HG03139 (cell line): ENCODE results near the gene ATP2C1.
"Not testable (repeated sequence)": the region's sequence is repeated elsewhere in the genome, so short reads cannot be mapped to it uniquely, and the experiment has no call there.

Experiments used
- ATAC-seq: cut with Tn5 transposase; IDR thresholded peaks from one replicate; pipeline ENCODE4 v1.9.1; 2021; ENCODE audit not compliant: unreplicated experiment

Gene ATP2C1, protein sequence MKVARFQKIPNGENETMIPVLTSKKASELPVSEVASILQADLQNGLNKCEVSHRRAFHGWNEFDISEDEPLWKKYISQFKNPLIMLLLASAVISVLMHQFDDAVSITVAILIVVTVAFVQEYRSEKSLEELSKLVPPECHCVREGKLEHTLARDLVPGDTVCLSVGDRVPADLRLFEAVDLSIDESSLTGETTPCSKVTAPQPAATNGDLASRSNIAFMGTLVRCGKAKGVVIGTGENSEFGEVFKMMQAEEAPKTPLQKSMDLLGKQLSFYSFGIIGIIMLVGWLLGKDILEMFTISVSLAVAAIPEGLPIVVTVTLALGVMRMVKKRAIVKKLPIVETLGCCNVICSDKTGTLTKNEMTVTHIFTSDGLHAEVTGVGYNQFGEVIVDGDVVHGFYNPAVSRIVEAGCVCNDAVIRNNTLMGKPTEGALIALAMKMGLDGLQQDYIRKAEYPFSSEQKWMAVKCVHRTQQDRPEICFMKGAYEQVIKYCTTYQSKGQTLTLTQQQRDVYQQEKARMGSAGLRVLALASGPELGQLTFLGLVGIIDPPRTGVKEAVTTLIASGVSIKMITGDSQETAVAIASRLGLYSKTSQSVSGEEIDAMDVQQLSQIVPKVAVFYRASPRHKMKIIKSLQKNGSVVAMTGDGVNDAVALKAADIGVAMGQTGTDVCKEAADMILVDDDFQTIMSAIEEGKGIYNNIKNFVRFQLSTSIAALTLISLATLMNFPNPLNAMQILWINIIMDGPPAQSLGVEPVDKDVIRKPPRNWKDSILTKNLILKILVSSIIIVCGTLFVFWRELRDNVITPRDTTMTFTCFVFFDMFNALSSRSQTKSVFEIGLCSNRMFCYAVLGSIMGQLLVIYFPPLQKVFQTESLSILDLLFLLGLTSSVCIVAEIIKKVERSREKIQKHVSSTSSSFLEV

DNA sequence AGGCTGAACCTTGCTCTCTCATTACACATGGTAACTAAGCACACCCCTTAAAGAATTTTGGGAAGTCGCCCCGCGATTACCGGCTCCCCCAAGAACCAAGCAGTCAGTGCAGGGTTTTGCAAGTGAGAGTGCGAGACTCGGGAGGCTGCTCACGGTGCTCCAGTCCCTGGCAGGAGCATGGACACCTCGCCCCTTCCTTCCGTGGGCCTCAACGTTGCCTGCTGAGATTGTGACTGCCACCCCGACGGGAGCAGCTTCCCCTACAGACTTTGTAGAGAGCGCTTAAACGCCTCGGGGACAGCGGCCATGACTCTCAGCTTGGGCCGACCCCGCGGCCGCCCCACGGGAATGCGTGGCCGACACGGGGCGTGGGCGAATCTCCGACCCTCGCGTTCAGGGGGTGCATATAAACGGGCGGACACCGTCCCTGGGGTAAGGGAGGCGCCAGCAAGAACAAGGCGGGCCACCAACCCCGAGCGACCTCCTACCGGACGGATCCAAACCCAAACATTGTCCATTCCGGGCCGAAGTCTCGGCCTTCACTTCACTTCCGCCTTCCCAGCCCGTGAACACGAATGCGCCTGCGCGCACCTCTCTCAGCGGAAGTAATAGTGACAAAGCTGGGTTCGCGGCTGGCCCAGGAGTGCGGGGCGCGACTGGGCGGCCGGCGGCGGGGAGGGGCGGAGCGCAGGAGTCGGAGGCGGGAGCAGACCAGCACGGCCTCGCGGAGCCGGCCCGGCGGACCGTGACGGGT is at the start of gene ATP2C1:
TSS of gene ATP2C1 (plus strand) at position 709 of the 754 bp plus-strand sequence. CDS start 686 bp downstream, outside the sequence.
- peak; percentile 87 for ATAC-seq

DNA sequence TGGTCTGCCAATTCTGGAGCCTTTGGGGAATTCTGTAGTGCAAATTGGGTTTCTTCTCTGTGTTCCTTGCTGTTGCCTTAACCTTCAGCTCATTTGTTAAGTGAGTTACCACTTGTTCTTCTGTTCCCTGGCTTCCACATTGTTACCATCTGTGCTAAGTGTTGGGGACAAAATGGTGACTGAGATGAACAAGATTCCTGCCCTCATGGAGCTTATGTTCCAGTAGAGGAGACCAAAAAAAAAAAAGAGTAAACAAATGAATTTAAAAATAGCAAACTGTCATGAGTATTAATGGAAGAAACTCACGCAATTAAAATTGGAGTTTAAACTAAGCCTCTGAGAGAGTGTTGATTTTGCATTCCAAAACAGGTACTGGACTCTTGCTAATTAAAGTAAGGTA is 49.4 kb upstream of the ATP2C1 start:
- ATAC-seq, result no peak

DNA sequence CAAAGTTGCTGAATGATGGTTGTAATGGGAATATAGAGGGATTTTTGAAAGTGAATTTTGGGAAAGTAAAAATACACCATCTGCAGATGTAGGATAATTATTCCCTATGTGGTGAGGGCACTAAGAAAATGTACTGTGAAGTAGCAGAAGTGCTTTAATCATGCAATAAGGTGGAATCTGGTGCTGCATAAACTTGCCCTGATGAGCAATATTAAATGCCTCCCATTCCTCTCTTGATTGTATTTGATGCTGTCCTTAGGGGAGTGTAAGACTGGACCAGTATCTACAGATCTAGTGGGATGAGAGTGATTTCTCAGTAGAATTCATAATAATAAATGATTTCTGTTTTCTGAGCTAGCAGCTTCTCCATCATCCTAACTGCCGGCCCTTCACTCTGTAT is 47.7 kb upstream of the ATP2C1 start:
- ATAC-seq, result no peak

DNA sequence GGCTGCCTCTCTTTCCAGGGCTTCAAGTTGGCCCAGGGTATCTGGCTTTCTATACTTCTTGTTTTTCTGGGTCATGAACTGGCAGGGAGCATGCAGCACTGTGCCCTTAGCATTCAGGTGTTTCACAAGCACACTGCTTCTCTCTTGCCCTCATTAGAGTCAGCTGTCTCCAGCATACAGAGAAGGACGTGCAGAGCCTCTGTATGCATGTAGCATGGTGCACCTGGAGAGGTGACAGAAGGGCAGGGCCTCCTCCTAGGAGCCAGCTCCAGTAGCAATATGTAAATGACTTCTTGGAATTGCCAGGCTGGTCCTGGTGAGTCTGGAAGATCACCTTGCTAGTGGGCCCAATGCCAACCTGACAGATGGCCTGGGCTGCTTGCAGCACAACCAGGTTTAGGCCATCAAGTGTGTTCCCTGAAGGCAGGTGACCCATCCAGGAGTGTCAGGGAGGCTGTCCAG is 44.8 kb upstream of the ATP2C1 start:
- ATAC-seq, result no peak

DNA sequence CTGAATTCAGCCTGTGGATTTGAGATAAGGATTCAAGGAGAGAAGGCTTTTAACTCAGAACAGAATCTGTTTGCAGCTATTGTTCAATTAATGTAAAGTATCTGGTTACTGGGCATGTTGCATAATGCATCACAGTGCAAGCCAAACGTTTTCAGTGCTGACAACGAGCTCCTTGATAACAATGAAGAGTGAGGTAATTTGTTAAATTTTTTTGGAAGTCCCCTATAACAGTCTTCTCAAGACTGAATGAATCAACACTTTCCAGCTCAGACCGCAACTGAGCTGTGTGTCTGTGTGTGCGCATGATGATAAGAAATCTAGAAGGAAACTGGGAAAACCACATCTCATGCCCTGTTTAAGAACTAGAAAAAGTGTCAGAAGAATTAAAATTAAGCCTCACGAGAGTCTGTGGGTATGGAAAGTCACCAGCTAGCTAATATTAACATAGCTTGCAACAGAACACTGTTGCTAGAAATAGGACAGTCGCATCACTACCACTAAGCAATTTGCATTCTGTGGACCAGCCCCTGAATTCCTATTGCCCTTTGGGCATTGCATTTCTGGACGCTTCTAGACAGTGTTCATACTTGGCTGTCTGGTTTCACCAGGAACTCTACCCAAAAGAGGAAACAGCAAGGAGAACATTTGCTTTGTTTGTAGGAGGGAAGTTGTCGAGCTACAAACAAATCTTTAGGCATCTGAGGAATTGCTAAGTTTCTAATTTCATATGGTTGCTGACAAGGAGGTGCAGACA is 43.7 kb upstream of the ATP2C1 start:
- peak; percentile 45 for ATAC-seq

DNA sequence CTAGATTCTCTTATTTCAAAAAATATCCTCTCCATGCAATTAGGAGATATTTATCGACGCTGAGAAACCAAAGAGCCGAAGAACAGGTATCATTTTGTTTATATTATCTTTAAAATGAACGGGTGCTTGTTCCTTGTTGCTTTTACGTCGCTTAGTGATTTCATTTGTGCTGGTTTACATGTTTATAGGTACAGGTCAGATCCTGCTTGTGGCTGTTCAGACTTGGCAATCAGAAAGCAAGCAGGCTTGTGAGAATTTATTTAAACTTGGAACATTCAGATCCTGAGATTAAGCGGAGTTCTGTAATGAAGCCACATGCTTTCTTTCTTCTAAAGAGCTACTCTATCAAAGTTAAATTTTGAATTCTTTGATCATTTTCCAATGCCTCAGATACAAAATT is 43.0 kb upstream of the ATP2C1 start:
- no peak for ATAC-seq

DNA sequence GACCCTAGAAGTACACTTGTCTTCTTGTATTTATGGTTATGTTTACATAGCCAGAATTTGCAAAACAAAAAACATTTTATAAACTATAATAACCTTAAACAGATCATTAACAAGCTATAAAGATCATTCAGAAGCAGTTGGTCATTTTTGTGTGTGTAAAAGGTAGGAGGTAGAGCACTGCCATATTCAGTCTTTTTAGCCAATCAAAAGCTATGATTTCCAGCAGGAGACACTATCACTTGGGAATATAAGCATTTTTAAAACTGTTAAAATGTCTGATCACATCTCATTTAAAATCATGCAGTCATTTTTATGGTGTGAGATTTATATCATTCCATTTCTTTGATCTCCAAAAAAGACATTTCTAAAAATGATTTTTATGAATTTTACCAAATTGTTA is 42.6 kb upstream of the ATP2C1 start:
- ATAC-seq, result no peak

DNA sequence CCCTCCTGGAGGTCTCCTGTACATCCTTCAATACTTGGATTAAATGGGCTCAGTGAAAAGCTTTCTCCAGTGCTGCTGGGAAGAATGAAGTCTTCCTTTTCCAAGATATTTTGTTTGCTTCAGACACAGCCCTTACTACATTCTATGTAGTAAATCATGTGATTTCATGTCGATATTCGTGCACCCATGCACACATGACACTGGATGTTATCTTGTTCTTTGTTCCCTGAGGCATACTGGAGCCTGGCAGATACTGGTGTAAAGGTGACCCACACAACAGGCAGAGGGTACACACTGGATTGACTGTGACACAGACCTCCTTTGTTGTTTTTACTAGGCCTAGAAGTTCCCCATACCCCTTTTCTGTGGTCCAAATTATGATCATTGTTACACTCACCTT is 40.3 kb upstream of the ATP2C1 start:
- no peak for ATAC-seq

DNA sequence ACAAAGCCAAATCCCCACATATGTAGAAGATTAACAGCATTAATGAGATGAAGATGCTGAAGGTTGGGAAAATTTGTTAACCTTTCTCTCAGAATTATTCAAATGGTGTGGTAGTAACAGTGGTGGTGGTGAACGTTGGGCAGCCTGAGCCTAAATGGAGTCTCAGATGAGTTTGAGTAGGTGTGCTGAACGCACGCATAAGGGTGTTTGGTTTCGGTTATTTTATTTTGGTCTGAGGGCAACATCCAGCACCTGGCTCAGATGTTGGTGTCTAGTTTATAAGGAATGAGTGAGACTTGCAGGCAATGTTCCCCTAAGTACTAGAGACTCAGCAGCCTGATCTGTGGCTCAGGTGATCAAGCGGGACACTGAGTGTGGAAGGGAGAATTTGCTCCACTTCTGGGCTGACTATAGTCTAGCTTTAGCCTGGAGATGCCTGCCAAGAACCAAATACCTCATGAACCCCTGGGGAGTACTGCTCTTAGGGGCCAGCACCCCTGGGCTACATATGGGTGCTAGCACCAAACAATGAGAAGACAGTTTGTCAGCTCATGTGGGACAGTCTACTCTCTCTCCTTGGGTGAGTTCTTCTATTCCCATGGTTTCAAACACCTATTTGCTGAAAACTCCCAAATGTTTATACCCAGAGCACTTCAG is 39.5 kb upstream of the ATP2C1 start:
- peak; percentile 44 for ATAC-seq

DNA sequence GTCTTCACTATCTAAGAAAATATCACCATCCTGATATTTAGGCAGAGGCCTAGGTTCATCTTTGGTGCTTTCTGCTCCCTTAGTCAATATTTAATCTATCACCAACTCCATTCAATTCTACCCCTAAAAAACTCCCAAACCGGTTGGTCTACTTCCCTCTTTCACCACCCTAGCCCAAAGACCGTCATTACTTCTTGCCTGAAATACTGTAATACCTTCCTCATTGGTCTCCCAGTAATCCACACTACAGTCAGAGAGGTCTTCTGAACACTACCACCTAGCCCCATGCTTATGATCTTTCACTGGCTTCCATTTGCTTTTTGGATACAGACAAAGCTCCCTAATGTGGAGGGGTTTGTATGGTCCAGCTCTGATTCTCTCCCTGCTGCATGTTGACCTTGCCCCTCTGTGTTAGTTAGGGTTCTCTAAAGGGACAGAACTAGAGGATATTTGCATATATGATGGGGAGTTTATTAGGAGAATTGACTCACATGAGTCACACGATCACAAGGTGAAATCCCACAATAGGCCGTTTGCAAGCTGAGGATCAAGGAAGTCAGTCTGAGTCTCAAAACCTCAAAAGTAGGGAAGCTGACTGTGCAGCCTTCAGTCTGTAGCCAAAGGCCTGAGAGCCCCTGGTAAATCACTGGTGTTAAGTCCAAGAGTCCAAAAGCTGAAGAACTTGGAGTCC is 36.4 kb upstream of the ATP2C1 start:
- no peak for ATAC-seq

DNA sequence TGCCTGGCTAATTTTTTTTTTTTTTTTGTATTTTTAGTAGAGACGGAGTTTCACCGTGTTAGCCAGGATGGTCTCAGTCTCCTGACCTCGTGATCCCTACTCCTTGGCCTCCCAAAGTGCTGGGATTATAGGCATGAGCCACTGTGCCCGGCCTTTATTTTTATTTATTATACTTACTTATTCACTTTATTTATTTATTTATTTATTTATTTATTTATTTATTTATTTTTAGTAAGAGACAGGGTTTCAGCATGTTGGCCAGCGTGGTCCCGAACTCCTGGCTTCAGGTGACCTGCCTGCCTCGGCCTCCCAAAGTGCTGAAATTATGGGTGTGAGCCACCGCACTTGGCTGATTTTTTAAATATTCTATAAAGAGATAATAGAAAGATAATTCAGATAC is 31.8 kb upstream of the ATP2C1 start:
- ATAC-seq, result not testable (repeated sequence)

DNA sequence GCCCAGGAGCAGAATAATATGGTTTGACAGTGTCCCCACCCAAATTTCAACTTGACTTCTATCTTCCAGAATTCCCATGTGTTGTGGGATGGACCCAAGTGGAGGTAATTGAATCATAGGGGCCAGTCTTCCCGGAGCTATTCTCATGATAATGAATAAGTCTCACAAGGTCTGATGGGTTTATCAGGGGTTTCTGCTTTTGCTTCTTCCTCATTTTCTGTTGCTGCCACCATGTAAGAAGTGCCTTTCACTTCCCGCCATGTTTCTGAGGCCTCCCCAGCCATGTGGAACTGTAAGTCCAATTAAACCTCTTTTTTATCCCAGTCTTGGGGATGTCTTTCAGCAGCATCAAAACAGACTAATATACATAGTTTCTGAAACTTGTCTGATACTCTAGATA is 28.4 kb upstream of the ATP2C1 start:
- no peak for ATAC-seq

DNA sequence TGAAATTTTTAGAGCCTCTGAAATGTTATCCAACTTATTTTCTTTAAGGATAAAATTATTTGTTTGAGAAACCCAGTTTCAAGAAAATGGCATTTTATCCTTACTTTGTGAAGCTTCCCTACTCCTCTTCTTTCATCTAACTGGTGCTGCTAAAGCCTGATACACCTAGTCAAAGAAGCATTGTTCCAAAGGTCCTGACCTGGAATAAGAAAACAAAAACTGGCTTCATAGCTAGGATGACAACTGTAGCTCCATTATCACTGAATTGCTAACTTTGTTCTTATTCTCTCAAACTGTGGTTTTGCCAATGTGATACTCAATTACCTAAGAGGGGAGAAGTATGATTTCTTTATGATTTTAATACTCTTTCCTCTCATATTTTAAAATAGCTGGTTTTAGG is 27.6 kb upstream of the ATP2C1 start:
- no peak for ATAC-seq

DNA sequence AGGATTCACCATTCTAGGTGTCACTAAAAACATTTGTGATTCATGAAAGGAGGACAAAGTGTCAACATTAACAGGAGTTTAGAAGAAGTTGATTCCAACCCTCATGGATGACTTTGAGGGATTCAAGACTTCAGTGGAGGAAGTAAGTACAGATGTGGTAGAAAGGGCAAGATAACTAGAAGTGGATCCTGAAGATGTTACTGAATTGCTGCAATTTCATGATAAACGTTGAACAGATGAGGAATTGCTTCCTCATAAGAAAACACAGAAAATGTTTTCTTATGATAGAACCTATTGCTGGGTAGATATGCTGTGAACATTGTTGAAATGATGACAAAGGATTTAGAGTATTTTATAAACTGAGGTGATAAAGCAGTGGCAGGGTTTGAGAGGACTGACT is 23.5 kb upstream of the ATP2C1 start:
- no peak for ATAC-seq

DNA sequence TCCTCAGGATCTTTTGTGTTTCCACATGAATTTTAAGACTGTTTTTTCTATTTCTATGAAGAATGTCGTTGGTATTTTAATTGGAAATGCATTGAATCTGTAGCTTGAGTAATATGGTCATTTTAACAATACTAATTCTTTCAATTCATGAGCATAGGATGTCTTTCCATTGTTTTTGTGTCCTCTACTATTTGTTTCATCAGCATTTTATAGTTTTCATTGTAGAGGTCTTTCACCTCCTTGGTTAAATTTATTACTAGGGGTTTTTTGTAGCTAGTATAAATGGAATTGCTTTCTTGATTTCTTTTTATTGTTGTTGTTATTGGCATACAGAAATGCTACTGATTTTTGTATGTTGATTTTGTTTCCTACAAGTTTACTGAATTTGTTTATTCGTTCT is 17.3 kb upstream of the ATP2C1 start:
- ATAC-seq, result no peak

DNA sequence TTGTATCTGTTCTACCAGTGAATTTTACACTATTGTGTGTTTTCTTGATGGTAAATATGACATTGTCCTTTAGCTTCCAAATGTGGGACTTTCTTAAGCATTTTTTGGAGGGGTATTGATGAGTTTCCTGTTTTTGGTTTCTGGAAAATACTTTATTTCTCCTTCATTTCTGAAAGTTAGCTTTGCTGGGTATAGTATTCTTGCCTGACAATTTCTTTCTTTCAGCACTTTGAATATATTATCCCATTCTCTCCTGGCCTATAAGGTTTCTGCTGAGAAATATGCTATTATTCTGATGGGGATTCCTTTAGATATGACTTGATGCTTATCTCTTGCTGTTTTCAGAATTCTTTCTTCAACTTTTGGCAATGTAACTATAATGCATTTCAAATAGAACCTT is 15.4 kb upstream of the ATP2C1 start:
- no peak for ATAC-seq

DNA sequence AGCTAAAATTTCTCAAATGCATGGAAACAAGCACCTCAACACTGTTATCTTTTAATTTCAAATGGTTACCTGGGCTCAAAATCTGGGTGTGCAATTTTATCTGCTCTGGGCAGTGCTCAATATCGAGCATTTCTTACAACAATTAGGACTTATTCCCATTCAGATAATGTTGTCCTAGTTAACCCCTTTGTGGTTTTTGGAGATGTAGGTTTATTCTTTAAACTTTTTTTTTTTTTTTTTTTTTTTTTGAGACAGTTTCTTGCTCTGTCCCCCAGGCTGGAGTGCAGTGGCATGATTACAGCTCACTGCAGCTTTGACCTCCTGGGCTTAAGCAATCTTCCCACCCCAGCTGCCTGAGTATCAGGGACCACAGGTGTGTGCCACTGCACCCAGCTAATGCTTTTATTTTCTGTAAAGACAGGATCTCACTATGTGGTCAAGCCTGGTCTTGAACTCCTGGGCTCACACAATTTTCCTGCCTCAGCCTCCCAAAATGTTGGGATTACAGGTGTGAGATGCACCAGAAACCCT is 4.4 kb upstream of the ATP2C1 start:
- ATAC-seq, result no peak

DNA sequence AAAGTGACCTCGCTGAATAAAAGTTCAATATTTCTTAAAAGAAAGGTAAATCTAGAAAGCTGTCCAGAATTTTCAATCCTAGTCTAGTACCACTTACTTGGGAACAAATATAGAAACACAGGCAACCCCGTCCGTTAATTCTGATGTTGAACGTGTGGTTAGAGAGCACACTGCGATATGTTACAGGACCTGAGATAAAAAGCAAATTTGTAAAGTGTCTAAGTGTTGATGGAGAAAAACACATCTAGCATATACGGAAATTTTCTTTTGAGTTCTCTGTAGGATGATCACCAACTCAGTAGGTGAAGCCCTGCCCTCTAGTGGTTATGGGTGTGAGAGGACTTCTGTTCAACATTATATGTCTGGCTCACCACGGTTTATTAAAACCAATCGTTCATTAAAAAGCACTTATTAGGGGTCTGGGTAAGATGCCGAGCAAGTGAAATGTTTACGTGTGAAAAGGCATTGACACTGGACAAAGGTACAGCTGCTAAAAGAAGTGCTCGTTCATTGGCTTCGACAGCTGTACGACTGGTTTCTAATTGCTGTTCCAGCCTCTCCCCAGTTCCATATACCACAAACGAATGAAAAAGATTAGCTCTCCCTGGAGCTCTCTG is 1.0 kb upstream of the ATP2C1 start:
- ATAC-seq, result peak; percentile 35
